Central memory CD8-positive, alpha-beta T cell (primary cell): Measurements from ENCODE around the gene CNNM1.

Source experiments
- ATAC-seq: fragments of 150-1000 bp; cut with Tn5 transposase; replicated peaks from 2 replicates; pipeline ENCODE4 v1.10.0; 2022; ENCODE audit warnings: mild to moderate bottlenecking, moderate FRiP score, moderate number of reproducible peaks; ENCODE audit not compliant: poor library complexity, severe bottlenecking; ENCODE audit errors: extremely low read depth
- DNase-seq, 2 donors: peaks; one replicate each; pipeline ENCODE4 v3.0.0; 2021; ENCODE audit warnings: low spot score in 2 of 2
- H3K27ac Mint-ChIP-seq: one replicate; pipeline ENCODE4 v1.8.0; 2022; ENCODE audit warnings: low read depth, mild to moderate bottlenecking, moderate library complexity, mixed read lengths
- H3K27me3 Mint-ChIP-seq: one replicate; pipeline ENCODE4 v1.8.0; 2022; ENCODE audit warnings: mixed read lengths
- H3K36me3 Mint-ChIP-seq: one replicate; pipeline ENCODE4 v1.8.0; 2022; ENCODE audit warnings: mild to moderate bottlenecking, moderate library complexity, mixed read lengths; ENCODE audit not compliant: insufficient read depth
- H3K4me1 Mint-ChIP-seq: one replicate; pipeline ENCODE4 v1.8.0; 2022; ENCODE audit warnings: mixed read lengths
- H3K4me3 Mint-ChIP-seq: one replicate; pipeline ENCODE4 v1.8.0; 2022; ENCODE audit warnings: mild to moderate bottlenecking, moderate library complexity, mixed read lengths
- H3K9me3 Mint-ChIP-seq: one replicate; pipeline ENCODE4 v1.8.0; 2022; ENCODE audit warnings: mixed read lengths

CNNM1 gene

GRCh38 chr10:99430451-99431189 lies 101.5 kb downstream of the CNNM1 start, which contains the start of gene GOT1:
GOT1 (minus strand) TSS chr10:99430624; CDS start chr10:99430565, 59 bp downstream.
- peak within 1 kb of the TSS; percentile 96 for H3K4me3 Mint-ChIP-seq
- peaks cover 13% of the 10 kb centered on the region for H3K36me3 Mint-ChIP-seq
- ATAC-seq (peak; percentile 99), DNase-seq (peak; percentile 77 to 92)
- peaks cover 34% of the 10 kb centered on the region for H3K4me1 Mint-ChIP-seq
- peak within 1 kb of the TSS; percentile 95 for H3K27ac Mint-ChIP-seq
- no peaks in the 10 kb centered on the region for H3K9me3 Mint-ChIP-seq
- H3K27me3 Mint-ChIP-seq, result no peaks in the 10 kb centered on the region

DNA sequence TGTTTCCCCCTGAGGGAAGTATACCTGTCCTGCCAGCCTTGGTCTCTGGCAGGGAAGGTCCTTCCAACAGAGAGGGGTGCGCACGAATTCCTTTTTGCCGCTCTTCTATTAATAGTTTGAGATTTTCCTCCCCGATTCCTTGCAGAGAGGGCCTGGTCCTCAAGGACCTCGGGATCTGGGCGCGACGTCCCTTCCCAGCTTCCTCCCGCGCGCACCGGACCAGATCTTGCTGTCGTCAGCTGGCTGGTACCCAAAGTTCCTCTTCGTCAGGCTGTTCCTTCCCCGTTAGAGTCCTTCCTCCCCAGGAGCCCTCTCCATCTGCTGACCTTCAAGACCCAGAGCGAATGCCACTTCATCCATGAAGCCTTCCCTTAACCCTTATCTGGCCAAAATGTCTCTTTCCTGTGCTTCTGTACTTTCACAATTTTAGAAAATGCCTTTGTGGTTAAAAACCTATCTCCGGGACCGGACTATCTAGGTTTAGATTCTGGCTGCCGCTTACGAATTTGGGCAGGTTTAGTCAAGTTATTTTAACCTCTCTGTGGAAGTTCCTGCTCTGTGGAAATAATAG lies 102.1 kb downstream of the CNNM1 start:
- ATAC-seq (no peak), DNase-seq (no peak)
- Mint-ChIP-seq H3K4me1 (peaks cover 34% of the 10 kb centered on the region), H3K36me3 (peaks cover 13% of the 10 kb centered on the region), H3K4me3 (peak overlapping the region; percentile 96), H3K27me3 (no peaks in the 10 kb centered on the region), H3K27ac (peak overlapping the region; percentile 95), H3K9me3 (no peaks in the 10 kb centered on the region)

DNA sequence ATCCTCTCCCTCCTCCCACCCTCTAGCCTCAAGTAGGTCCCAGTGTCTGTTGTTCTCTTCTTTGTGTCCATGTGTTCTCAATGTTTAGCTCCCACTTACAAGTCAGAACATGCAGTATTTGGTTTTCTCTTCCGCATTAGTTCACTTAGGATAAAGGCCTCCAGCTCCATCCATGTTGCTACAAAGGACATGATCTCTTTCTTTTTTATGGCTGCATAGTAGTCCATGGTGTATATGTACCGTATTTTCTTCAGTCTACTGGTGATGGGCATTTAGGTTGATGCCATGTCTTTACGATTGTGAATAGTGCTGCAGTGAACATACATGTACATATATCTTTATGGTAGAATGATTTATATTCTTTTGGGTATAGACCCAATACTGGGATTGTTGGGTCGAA lies 102.9 kb downstream of the CNNM1 start:
- ATAC-seq, result no peak

GRCh38 chr10:99432881-99433280 lies 103.7 kb downstream of the CNNM1 start:
- Mint-ChIP-seq H3K4me1 (peaks cover 34% of the 10 kb centered on the region), H3K4me3 (no peak overlapping the region), H3K27ac (no peak overlapping the region), H3K36me3 (peaks cover 13% of the 10 kb centered on the region), H3K27me3 (no peaks in the 10 kb centered on the region), H3K9me3 (no peaks in the 10 kb centered on the region)
- ATAC-seq (no peak), DNase-seq (no peak)

More for the DNA sequence above, 102.9 kb downstream of the CNNM1 start:
- H3K4me1 Mint-ChIP-seq, result peaks cover 34% of the 10 kb centered on the region
- H3K27ac Mint-ChIP-seq, result no peak overlapping the region
- peak overlapping the region; percentile 96 for H3K4me3 Mint-ChIP-seq
- no peaks in the 10 kb centered on the region for H3K9me3 Mint-ChIP-seq
- H3K27me3 Mint-ChIP-seq, result no peaks in the 10 kb centered on the region
- DNase-seq, result no peak
- peaks cover 13% of the 10 kb centered on the region for H3K36me3 Mint-ChIP-seq

- H3K27me3 Mint-ChIP-seq, result no peaks in the 10 kb centered on the region
- H3K9me3 Mint-ChIP-seq, result no peaks in the 10 kb centered on the region
- H3K4me1 Mint-ChIP-seq, result peaks cover 34% of the 10 kb centered on the region
- no peak overlapping the region for H3K27ac Mint-ChIP-seq
- no peak for DNase-seq
- H3K4me3 Mint-ChIP-seq, result no peak overlapping the region
- peaks cover 13% of the 10 kb centered on the region for H3K36me3 Mint-ChIP-seq
- ATAC-seq, result no peak
These were observed 104.3 kb downstream of the CNNM1 start for GRCh38 chr10:99433378-99434020.

DNA sequence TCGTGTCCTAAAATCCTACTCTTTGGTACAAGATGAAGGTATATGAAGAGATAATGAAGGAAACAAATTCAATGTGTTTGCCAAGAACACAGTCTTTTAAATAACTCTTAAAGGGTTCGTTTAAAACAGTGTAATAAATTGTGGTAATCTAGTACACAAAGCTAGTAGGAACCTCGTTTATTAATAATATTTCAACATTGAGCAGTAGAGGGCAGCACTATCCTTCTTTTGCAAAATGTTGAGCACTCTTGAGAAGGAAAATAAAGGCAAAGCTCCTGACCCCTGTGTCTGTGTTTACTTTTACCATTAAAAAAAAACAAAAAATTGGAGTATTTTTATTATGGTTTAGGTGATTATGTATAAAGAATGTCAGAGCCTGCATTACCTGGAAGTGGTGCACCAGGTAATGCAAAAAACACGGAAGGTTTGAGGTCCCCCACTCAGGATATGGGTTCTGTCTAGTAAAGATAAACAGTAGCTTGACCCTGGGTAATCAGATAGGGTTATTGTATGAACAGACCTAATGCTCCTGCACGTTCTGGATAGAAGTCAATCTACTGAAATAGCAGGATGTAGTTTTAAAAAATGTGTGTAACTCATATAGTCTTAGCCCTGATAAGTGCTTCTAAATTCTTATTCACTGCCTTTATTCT lies 107.0 kb downstream of the CNNM1 start:
- no peaks in the 10 kb centered on the region for H3K9me3 Mint-ChIP-seq
- no peak overlapping the region for H3K27ac Mint-ChIP-seq
- no peaks in the 10 kb centered on the region for H3K27me3 Mint-ChIP-seq
- no peak for ATAC-seq
- H3K4me1 Mint-ChIP-seq, result peaks cover 12% of the 10 kb centered on the region
- no peak overlapping the region for H3K4me3 Mint-ChIP-seq
- no peak for DNase-seq
- peaks cover 4% of the 10 kb centered on the region for H3K36me3 Mint-ChIP-seq

DNA sequence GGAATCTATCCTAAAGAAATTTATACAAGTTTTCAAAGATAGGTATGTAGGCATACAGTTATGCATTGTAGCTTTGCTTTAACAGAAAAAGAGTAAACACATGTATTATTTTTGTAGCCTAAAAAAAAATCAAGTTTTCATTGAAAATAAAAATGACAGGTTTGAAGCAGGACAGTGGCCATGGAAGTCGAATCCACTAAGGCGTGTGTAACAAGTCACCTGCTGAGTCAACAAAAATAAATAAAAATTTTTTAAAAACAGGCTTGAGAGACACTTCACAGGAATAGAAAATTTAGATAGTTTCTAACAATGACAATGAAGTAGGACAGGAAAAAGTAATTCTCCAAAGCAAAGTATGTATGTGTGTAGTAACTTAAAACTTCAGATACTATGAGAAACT lies 109.7 kb downstream of the CNNM1 start:
- no peaks in the 10 kb centered on the region for H3K9me3 Mint-ChIP-seq
- no peak overlapping the region for H3K27ac Mint-ChIP-seq
- no peak for ATAC-seq
- H3K27me3 Mint-ChIP-seq, result no peaks in the 10 kb centered on the region
- DNase-seq, result no peak
- no peaks in the 10 kb centered on the region for H3K36me3 Mint-ChIP-seq
- H3K4me1 Mint-ChIP-seq, result no peaks in the 10 kb centered on the region
- no peak overlapping the region for H3K4me3 Mint-ChIP-seq

DNA sequence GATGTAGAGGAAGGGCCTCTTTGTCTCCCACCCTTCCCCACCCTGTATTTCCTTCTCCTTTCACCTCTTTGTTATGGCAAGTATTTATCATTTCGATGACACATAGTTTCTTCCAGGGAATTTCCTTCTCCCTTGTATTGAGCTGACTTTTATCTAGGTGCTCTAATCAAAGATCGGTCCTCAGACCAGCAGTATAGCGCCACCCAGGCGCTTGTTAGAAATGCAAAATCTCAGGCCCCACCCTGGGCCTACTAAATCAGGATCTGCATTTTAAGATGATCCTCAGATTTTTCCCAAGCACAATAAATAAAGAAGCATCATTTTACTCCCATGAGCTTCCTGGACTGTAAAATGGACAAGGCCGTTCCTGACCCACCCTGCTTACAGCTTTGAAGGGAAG lies 113.2 kb downstream of the CNNM1 start:
- Mint-ChIP-seq H3K4me3 (no peak overlapping the region), H3K27ac (no peak overlapping the region), H3K9me3 (no peaks in the 10 kb centered on the region), H3K36me3 (no peaks in the 10 kb centered on the region), H3K27me3 (no peaks in the 10 kb centered on the region), H3K4me1 (no peaks in the 10 kb centered on the region)
- no peak for DNase-seq
- no peak for ATAC-seq

DNA sequence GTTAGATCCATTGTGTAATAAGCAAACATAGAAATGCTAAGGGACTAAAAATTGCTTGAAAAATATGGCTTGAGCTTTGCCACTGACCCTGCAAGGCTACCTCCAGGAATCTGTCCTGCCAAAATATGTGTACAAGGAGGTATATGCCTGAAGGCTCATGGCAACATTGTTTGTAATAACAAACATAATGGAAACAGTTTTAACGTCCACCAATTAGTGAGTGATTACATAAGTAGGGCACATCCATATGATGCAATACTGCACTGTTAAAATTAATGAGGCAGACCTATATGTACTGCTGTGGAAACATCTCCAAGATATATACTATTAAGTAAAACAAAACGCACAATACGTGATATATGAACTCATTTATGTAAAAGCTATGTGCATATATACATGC lies 114.3 kb downstream of the CNNM1 start:
- Mint-ChIP-seq H3K4me3 (no peak overlapping the region), H3K36me3 (no peaks in the 10 kb centered on the region), H3K27me3 (peaks cover 9% of the 10 kb centered on the region), H3K4me1 (no peaks in the 10 kb centered on the region), H3K9me3 (no peaks in the 10 kb centered on the region), H3K27ac (no peak overlapping the region)
- DNase-seq (no peak), ATAC-seq (no peak)
